Transverse colon (tissue), 4 donors: ENCODE results near the gene ELF3.

Source experiments
- CTCF ChIP-seq, 5 experiments: fragments of 200-600 bp in 3 of 5; fragments of 450-650 bp in 2 of 5; sonication (generic) in 3 of 5; IDR thresholded peaks; 1 replicate in 2 of 5; 2 replicates in 3 of 5; pipeline ENCODE4 v1.5.1; 2016 to 2017; ENCODE audit warnings: antibody characterized with exemption in 5 of 5, inconsistent platforms in 3 of 5, mild to moderate bottlenecking in 2 of 5, moderate library complexity in 1 of 5
- POLR2AphosphoS5 ChIP-seq, 3 donors: sonication (generic); formaldehyde crosslinking; IDR thresholded peaks; one replicate each; pipeline ENCODE4 v1.6.1; 2016; ENCODE audit warnings: antibody characterized with exemption in 3 of 3

DNA sequence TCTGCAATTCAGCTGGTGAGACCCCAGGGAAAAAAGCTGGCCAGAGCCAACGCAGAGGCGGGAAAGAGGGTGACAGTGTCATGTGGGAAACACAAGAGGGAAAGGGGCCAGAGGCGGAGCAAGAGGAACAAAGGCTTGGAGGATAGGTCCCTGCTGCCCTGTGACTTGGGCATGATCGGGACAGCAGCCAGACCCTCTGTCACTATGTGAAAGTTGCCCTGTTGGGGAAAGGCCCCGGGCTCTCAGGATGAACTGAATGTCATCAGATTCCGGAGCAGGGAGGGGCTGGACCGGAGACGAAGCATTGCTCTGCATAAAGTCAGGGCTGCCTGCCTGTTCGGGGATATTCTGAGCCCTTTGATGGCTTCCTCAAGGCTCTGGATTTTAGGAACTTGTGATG lies 5.7 kb upstream of the ELF3 start:
- no peak for TF ChIP-seq CTCF (IDR thresholded peaks at IDR 0.05)
- no peak for TF ChIP-seq POLR2AphosphoS5 (IDR thresholded peaks at IDR 0.05)
